CD4-positive, CD25-positive, alpha-beta regulatory T cell (primary cell): ENCODE measurements around the gene CDKAL1. TPM values are rescaled to one million over a fixed set of nuclear protein-coding genes. Genes with fewer than 3 reads are reported as not detected.

Experiments used
- ATAC-seq, 2 donors: fragments of 150-1000 bp; cut with Tn5 transposase; one replicate each; pipeline ENCODE4 v1.10.0; 2021; ENCODE audit warnings: low read depth in 2 of 2, moderate number of reproducible peaks in 2 of 2, moderate library complexity in 1 of 2
- DNase-seq, 3 donors: peaks; one replicate each; pipeline versions ENCODE4 v3.0.0 to v3.0.0-alpha.2; 2012 to 2022; ENCODE audit warnings: mixed read lengths in 1 of 3
- H3K27ac ChIP-seq: one replicate; pipeline ENCODE4 v1.7.0; 2013; ENCODE audit warnings: mild to moderate bottlenecking, low read length; ENCODE audit not compliant: insufficient read depth, poor library complexity, severe bottlenecking
- H3K27me3 ChIP-seq: one replicate; pipeline ENCODE4 v1.7.0; 2013; ENCODE audit warnings: low read length; ENCODE audit not compliant: control insufficient read depth, insufficient read depth
- H3K36me3 ChIP-seq: one replicate; pipeline ENCODE4 v1.7.0; 2013; ENCODE audit warnings: mild to moderate bottlenecking, low read length, moderate library complexity; ENCODE audit not compliant: control insufficient read depth, insufficient read depth
- H3K4me1 ChIP-seq: 2 replicates; pipeline ENCODE4 v1.7.0; 2013; ENCODE audit warnings: mild to moderate bottlenecking, low read length; ENCODE audit not compliant: insufficient read depth, control insufficient read depth, poor library complexity, severe bottlenecking
- H3K4me3 ChIP-seq: one replicate; pipeline ENCODE4 v1.7.0; 2013; ENCODE audit warnings: low read depth, mild to moderate bottlenecking, low read length, moderate library complexity
- H3K9me3 ChIP-seq, 2 experiments: 1 replicate in 1 of 2; 2 replicates in 1 of 2; pipeline ENCODE4 v1.7.0; 2013; ENCODE audit warnings: low read length in 2 of 2, mild to moderate bottlenecking in 1 of 2, moderate library complexity in 1 of 2; ENCODE audit not compliant: control insufficient read depth in 2 of 2
- H3K27ac Mint-ChIP-seq, 3 donors: one replicate each; pipeline ENCODE4 v1.8.0; 2020 to 2022; ENCODE audit warnings: mild to moderate bottlenecking in 3 of 3, mixed read lengths in 3 of 3, moderate library complexity in 2 of 3
- H3K27me3 Mint-ChIP-seq: one replicate; pipeline ENCODE4 v1.8.0; 2022; ENCODE audit warnings: mild to moderate bottlenecking, mixed read lengths
- H3K36me3 Mint-ChIP-seq: one replicate; pipeline ENCODE4 v1.8.0; 2020; ENCODE audit warnings: mixed read lengths
- H3K4me1 Mint-ChIP-seq, 4 donors: one replicate each; pipeline ENCODE4 v1.8.0; 2020 to 2022; ENCODE audit warnings: mixed read lengths in 4 of 4, mild to moderate bottlenecking in 1 of 4
- H3K4me3 Mint-ChIP-seq, 4 donors: one replicate each; pipeline ENCODE4 v1.8.0; 2020 to 2022; ENCODE audit warnings: mild to moderate bottlenecking in 4 of 4, mixed read lengths in 4 of 4, moderate library complexity in 3 of 4
- H3K9me3 Mint-ChIP-seq, 7 donors: one replicate each; pipeline ENCODE4 v1.8.0; 2020 to 2022; ENCODE audit warnings: mixed read lengths in 7 of 7, mild to moderate bottlenecking in 3 of 7, moderate library complexity in 2 of 7
- polyA plus RNA-seq, 4 donors: library from polyadenylated mRNA; unstranded; fragments of 300-500 nt; fragmentation: Illumina TruSeq; gene quantifications; one replicate each; pipeline ENCODE4 v1.2.3, GENCODE V29; 2021
- total RNA-seq: library from RNA; stranded (reverse); gene quantifications from one replicate; pipeline ENCODE4 v1.2.3, GENCODE V29; 2022

CDKAL1 gene
- total and polyA plus RNA-seq, 5 donors from 2014 or later = 26.1 to 39.4 (median 30.4) TPM

DNA sequence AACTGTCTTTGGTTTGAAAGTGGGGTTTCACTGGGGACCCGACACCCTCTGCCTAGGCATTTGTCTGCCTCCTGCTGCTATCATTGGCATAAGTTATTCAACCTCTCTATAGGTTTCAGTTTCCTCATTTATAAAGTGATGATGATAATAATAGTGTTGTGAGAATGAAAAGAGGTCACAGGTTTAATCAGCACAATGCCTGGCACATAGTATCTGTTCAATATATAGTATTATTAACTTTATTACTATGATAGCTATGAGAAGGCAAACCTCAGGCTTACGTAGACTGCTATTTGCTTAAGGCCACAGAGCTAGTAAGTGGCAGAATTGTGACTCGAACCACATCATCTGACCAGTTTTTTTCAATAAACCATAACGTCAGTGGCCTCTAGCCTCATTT is 256.8 kb downstream of the CDKAL1 start:
- ATAC-seq (no peak), DNase-seq (peak in 1 of 3 donors; percentile 5)
- Mint-ChIP-seq H3K36me3 (peaks cover 25% of the 10 kb centered on the region), H3K27me3 (no peaks in the 10 kb centered on the region), H3K4me1 (peaks cover 0 to 5% (median 2%) of the 10 kb centered on the region in 4 donors), H3K4me3 (no peak overlapping the region), H3K27ac (no peak overlapping the region), H3K9me3 (no peaks in the 10 kb centered on the region)
- H3K36me3 ChIP-seq = peaks cover 2% of the 10 kb centered on the region
- H3K9me3 ChIP-seq = no peaks in the 10 kb centered on the region
- no peak overlapping the region for H3K4me3 ChIP-seq
- no peak overlapping the region for H3K27ac ChIP-seq
- H3K27me3 ChIP-seq = no peaks in the 10 kb centered on the region
- no peaks in the 10 kb centered on the region for H3K4me1 ChIP-seq

DNA sequence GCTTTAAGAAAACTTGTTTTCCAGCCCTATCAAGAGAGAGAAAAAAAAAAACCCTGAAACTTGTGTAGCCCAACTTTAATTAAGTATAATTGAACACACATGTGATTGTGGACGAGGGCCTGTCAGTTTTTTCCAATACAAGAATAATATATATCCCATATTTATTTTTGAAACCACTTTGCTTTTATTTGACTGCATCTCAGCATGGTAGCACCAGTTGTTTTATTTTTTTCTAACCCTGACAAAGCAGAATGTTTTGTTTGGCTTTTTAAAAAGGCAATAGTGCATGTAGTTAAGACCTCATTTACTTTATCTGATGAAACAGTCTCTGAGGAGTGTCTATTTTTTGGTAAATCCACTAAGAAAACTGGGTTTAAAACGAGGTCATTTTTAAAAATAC is 257.7 kb downstream of the CDKAL1 start:
- H3K9me3 Mint-ChIP-seq = peaks cover 0 to 5% (median under 1%) of the 10 kb centered on the region in 7 donors
- Histone ChIP-seq H3K36me3 (peaks cover 2% of the 10 kb centered on the region), H3K27ac (no peak overlapping the region), H3K27me3 (no peaks in the 10 kb centered on the region), H3K4me1 (no peaks in the 10 kb centered on the region), H3K9me3 (no peaks in the 10 kb centered on the region), H3K4me3 (no peak overlapping the region)
- H3K4me3 Mint-ChIP-seq = no peak overlapping the region
- ATAC-seq = no peak
- H3K36me3 Mint-ChIP-seq = peaks cover 31% of the 10 kb centered on the region
- no peak overlapping the region for H3K27ac Mint-ChIP-seq
- H3K27me3 Mint-ChIP-seq = no peaks in the 10 kb centered on the region
- H3K4me1 Mint-ChIP-seq = peaks cover 0 to 5% (median 2%) of the 10 kb centered on the region in 4 donors
- DNase-seq = no peak

DNA sequence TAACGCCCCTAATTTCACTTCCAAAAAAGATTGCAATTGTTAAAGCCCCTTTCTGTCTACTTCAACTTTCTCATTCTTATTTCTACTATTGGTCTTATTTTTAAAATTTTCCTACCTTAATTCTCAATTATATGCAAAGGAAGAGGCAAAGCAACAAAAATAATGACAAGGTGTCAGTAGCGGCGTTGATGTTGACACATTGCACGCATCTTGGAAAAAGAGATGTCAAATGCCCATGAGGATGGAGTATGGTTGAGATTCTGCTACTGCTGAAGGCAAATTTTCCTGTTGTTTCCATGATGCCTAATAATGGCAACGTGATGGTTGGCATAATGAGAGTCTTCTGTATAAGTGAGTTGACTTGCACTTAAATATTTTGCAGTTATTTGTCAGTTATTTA is 258.9 kb downstream of the CDKAL1 start:
- Histone ChIP-seq H3K9me3 (no peaks in the 10 kb centered on the region), H3K36me3 (peaks cover 2% of the 10 kb centered on the region), H3K27me3 (no peaks in the 10 kb centered on the region), H3K27ac (no peak overlapping the region), H3K4me3 (no peak overlapping the region), H3K4me1 (no peaks in the 10 kb centered on the region)
- Mint-ChIP-seq H3K4me1 (peaks cover 0 to 5% (median 2%) of the 10 kb centered on the region in 4 donors), H3K9me3 (peaks cover 0 to 11% (median 4%) of the 10 kb centered on the region in 7 donors), H3K27ac (no peak overlapping the region), H3K4me3 (no peak overlapping the region), H3K27me3 (no peaks in the 10 kb centered on the region), H3K36me3 (peaks cover 38% of the 10 kb centered on the region)
- ATAC-seq = no peak
- DNase-seq = no peak

DNA sequence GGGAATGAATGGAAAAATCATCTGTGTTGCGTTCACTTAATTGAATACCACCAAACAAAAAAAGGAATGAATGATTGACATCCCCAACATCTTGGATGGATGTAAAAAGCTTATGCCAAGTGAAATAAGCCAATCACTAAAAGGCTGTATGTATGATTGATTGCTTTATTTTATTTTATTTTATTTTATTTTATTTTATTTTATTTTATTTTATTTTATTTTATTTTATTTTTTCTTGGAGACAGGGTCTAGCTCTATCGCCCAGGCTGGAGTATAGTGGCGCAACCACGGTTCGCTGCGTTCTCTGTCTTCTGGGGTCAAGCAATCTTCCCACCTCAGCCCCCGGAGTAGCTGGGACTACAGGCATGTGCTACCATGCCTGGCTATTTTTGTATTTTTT is 263.3 kb downstream of the CDKAL1 start:
- peaks cover 32% of the 10 kb centered on the region for H3K36me3 Mint-ChIP-seq
- ATAC-seq (no peak), DNase-seq (no peak)

DNA sequence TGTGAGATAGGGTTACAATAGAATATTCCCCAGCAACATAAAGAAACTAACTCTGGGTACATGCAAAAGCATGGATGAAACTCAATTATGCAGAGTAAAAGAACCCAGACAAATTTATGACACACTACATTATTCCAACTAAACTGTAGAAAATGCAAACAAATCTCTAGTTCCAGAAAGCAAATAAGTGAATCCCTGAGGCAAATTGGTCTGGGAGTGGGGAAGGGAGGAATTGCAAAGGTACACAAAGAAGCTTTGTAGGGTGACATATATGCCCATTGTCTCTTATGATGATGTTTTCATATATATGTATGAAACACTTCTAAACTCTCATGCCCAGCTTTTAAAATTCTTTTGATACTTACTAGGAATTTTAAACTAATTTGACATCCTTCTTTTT is 266.0 kb downstream of the CDKAL1 start:
- Histone ChIP-seq H3K36me3 (no peaks in the 10 kb centered on the region), H3K9me3 (no peaks in the 10 kb centered on the region), H3K27me3 (no peaks in the 10 kb centered on the region), H3K27ac (no peak overlapping the region), H3K4me1 (no peaks in the 10 kb centered on the region), H3K4me3 (no peak overlapping the region)
- peaks cover 0 to 5% (median 0%) of the 10 kb centered on the region in 4 donors for H3K4me1 Mint-ChIP-seq
- peaks cover 2 to 11% (median 5%) of the 10 kb centered on the region in 7 donors for H3K9me3 Mint-ChIP-seq
- H3K27ac Mint-ChIP-seq = no peak overlapping the region
- ATAC-seq (no peak), DNase-seq (no peak)
- H3K36me3 Mint-ChIP-seq = peaks cover 41% of the 10 kb centered on the region
- no peaks in the 10 kb centered on the region for H3K27me3 Mint-ChIP-seq
- no peak overlapping the region for H3K4me3 Mint-ChIP-seq

More for the DNA sequence above, 263.3 kb downstream of the CDKAL1 start:
- H3K27ac Mint-ChIP-seq = no peak overlapping the region
- H3K27me3 ChIP-seq = no peaks in the 10 kb centered on the region
- peaks cover 0 to 11% (median 4%) of the 10 kb centered on the region in 7 donors for H3K9me3 Mint-ChIP-seq
- no peaks in the 10 kb centered on the region for H3K4me1 ChIP-seq
- peaks cover 0 to 3% (median 0%) of the 10 kb centered on the region in 4 donors for H3K4me1 Mint-ChIP-seq
- no peaks in the 10 kb centered on the region for H3K36me3 ChIP-seq
- H3K4me3 ChIP-seq = no peak overlapping the region
- no peak overlapping the region for H3K27ac ChIP-seq
- no peaks in the 10 kb centered on the region for H3K27me3 Mint-ChIP-seq
- H3K4me3 Mint-ChIP-seq = no peak overlapping the region
- no peaks in the 10 kb centered on the region for H3K9me3 ChIP-seq

- DNase-seq (no peak), ATAC-seq (no peak)
- H3K27me3 ChIP-seq = no peaks in the 10 kb centered on the region
- no peaks in the 10 kb centered on the region for H3K4me1 ChIP-seq
- Mint-ChIP-seq H3K4me1 (peaks cover 0 to 5% (median 0%) of the 10 kb centered on the region in 4 donors), H3K27me3 (no peaks in the 10 kb centered on the region), H3K9me3 (peaks cover 2 to 13% (median 6%) of the 10 kb centered on the region in 7 donors), H3K4me3 (no peak overlapping the region), H3K27ac (no peak overlapping the region), H3K36me3 (peaks cover 46% of the 10 kb centered on the region)
- peaks cover 0 to 2% of the 10 kb centered on the region in 2 experiments for H3K9me3 ChIP-seq
- H3K36me3 ChIP-seq = no peaks in the 10 kb centered on the region
- H3K27ac ChIP-seq = no peak overlapping the region
- no peak overlapping the region for H3K4me3 ChIP-seq
These were observed 266.4 kb downstream of the CDKAL1 start for GRCh38 chr6:20800653-20801052.

DNA sequence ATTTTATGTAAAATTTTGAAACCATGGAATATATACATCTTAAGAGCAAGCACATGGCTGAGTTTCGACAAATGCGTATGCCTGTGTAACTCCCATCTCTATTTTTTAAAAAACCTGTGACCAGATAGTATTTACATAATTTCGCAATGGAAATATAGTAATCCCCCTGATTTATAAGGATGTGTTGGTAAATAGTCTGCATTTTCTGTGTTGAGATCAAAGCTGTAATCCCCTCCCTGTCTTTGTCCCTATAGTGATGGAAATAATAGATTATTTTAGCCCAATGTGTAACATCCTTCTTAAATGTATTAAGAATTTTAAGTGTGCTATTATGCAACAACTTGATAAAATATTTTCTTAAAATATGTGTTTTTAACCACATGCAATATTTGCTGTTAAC is 267.3 kb downstream of the CDKAL1 start:
- H3K36me3 Mint-ChIP-seq = peaks cover 50% of the 10 kb centered on the region
- no peak for DNase-seq
- H3K27ac Mint-ChIP-seq = no peak overlapping the region
- Histone ChIP-seq H3K36me3 (no peaks in the 10 kb centered on the region), H3K27me3 (no peaks in the 10 kb centered on the region), H3K4me1 (no peaks in the 10 kb centered on the region), H3K9me3 (peaks cover 8 to 10% of the 10 kb centered on the region in 2 experiments), H3K27ac (no peak overlapping the region), H3K4me3 (no peak overlapping the region)
- H3K27me3 Mint-ChIP-seq = no peaks in the 10 kb centered on the region
- H3K4me3 Mint-ChIP-seq = no peak overlapping the region
- no peak for ATAC-seq
- peaks cover 2 to 19% (median 11%) of the 10 kb centered on the region in 7 donors for H3K9me3 Mint-ChIP-seq
- H3K4me1 Mint-ChIP-seq = peaks cover 0 to 5% (median 0%) of the 10 kb centered on the region in 4 donors

GRCh38 chr6:20802596-20802995 is 268.3 kb downstream of the CDKAL1 start:
- ATAC-seq (no peak), DNase-seq (no peak)
- H3K36me3 ChIP-seq = peaks cover 3% of the 10 kb centered on the region
- no peaks in the 10 kb centered on the region for H3K27me3 ChIP-seq
- H3K4me1 Mint-ChIP-seq = peaks cover 0 to 5% (median 0%) of the 10 kb centered on the region in 4 donors
- no peak overlapping the region for H3K4me3 Mint-ChIP-seq
- H3K4me1 ChIP-seq = no peaks in the 10 kb centered on the region
- H3K27me3 Mint-ChIP-seq = no peaks in the 10 kb centered on the region
- peaks cover 8 to 10% of the 10 kb centered on the region in 2 experiments for H3K9me3 ChIP-seq
- H3K9me3 Mint-ChIP-seq = peaks cover 2 to 13% (median 7%) of the 10 kb centered on the region in 7 donors
- H3K27ac Mint-ChIP-seq = no peak overlapping the region
- no peak overlapping the region for H3K27ac ChIP-seq
- H3K36me3 Mint-ChIP-seq = peaks cover 43% of the 10 kb centered on the region
- H3K4me3 ChIP-seq = no peak overlapping the region
